Ovary (tissue), 9 donors: ENCODE results near the gene CRISPLD2. TPM values are rescaled to one million over a fixed set of nuclear protein-coding genes. Genes with fewer than 3 reads are reported as not detected.

Source experiments
- DNase-seq, 5 donors: peaks; one replicate each; pipeline ENCODE4 v3.0.0-alpha.2; 2019 to 2020
- H3K27ac ChIP-seq, 2 donors: fragments of 200-600 bp; one replicate each; pipeline versions ENCODE4 v1.5.1 to v1.8.0; 2019 to 2022
- H3K27me3 ChIP-seq: fragments of 200-600 bp; one replicate; pipeline ENCODE4 v1.8.0; 2022
- H3K36me3 ChIP-seq: fragments of 200-600 bp; sonication (generic); one replicate; pipeline ENCODE4 v1.5.1; 2019
- H3K4me1 ChIP-seq: one replicate; pipeline ENCODE4 v1.8.1; 2013; ENCODE audit warnings: mild to moderate bottlenecking, moderate library complexity; ENCODE audit not compliant: insufficient read depth
- H3K4me3 ChIP-seq: fragments of 200-600 bp; sonication (generic); one replicate; pipeline ENCODE4 v1.5.1; 2017
- H3K9me3 ChIP-seq, 2 donors: fragments of 200-600 bp in 1 of 2; sonication (generic) in 1 of 2; one replicate each; pipeline versions ENCODE4 v1.5.1 to v1.8.1; 2013 to 2019; ENCODE audit warnings: mild to moderate bottlenecking in 1 of 2, moderate library complexity in 1 of 2
- EP300 ChIP-seq: sonication (generic); formaldehyde crosslinking; IDR thresholded peaks from one replicate; pipeline ENCODE4 v1.6.1; 2017; ENCODE audit warnings: antibody characterized with exemption
- POLR2A ChIP-seq: fragments of 450-650 bp; IDR thresholded peaks from one replicate; pipeline ENCODE4 v1.6.1; 2017; ENCODE audit warnings: antibody characterized with exemption, mild to moderate bottlenecking, moderate library complexity
- WGBS, 3 donors: extraction: QIAGEN DNeasy Blood & Tissue Kit in 1 of 3; methylation state at CpG; one replicate each; pipeline versions ENCODE4 v1.1.5 to v1.1.7; 2013 to 2017; 5-methylcytosine and 5-hydroxymethylcytosine counted together
- intact Hi-C, 4 donors: fragments of 100-400 bp; cut with DNase I; formaldehyde crosslinking; loops; one replicate each; pipeline versions ENCODE4 v1.11.0 to v1.15.1; 2022 to 2023
- polyA plus RNA-seq, 2 donors: library from polyadenylated mRNA; stranded (reverse); fragments of 200-250 nt in 1 of 2; fragments of 350-450 nt in 1 of 2; fragmentation: Illumina TruSeq in 1 of 2; extraction: RNeasy Lipid Tissue Mini Kit (QIAGEN cat#74804) in 1 of 2; gene quantifications; one replicate each; pipeline ENCODE4 v1.2.3, GENCODE V29; 2013 to 2014
- total RNA-seq, 7 donors: library from RNA; depleted of rRNA in 2 of 7; stranded (reverse); fragments of >200 nt in 2 of 7; fragmentation: NEBNext Ultra II Directional in 3 of 7; extraction: Animal tissue kit (Norgen Biotek cat#: 25700) in 3 of 7; gene quantifications; one replicate each; pipeline versions ENCODE4 v1.1.0 to v1.2.4, GENCODE V29; 2016 to 2023
- TF ChIP-seq, protein P1 (sequence below), 3 donors: fragments of 450-650 bp in 2 of 3; fragments of 200-600 bp in 1 of 3; IDR thresholded peaks; one replicate each; pipeline versions ENCODE4 v1.5.1 to v1.8.0; 2016 to 2022; ENCODE audit warnings: antibody characterized with exemption in 3 of 3, mild to moderate bottlenecking in 1 of 3
- donor health status: DM: no; HTN: no; CAD: no; lungs with moderate emphysema.
- donor health status: DM: no; HTN: no; CAD: no.
- donor health status: Bipolar disorder and iron deficiency.
- donor health status: DM: yes; HTN: yes; CAD: no.
- donor health status: DM: no; HTN: no; CAD: no.
- donor health status: DM: yes; HTN: yes; CAD: no.

The CRISPLD2 gene
- total and polyA plus RNA-seq, 9 donors: 53.2 to 333 (median 111) TPM

- DNase-seq: no peak
- no peak for TF ChIP-seq POLR2A
- no peak for TF ChIP-seq EP300
- TF ChIP-seq, protein P1, sequence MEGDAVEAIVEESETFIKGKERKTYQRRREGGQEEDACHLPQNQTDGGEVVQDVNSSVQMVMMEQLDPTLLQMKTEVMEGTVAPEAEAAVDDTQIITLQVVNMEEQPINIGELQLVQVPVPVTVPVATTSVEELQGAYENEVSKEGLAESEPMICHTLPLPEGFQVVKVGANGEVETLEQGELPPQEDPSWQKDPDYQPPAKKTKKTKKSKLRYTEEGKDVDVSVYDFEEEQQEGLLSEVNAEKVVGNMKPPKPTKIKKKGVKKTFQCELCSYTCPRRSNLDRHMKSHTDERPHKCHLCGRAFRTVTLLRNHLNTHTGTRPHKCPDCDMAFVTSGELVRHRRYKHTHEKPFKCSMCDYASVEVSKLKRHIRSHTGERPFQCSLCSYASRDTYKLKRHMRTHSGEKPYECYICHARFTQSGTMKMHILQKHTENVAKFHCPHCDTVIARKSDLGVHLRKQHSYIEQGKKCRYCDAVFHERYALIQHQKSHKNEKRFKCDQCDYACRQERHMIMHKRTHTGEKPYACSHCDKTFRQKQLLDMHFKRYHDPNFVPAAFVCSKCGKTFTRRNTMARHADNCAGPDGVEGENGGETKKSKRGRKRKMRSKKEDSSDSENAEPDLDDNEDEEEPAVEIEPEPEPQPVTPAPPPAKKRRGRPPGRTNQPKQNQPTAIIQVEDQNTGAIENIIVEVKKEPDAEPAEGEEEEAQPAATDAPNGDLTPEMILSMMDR (IDR thresholded peaks at IDR 0.05): no peak
- H3K27ac ChIP-seq: no peak overlapping the region
- H3K9me3 ChIP-seq: no peaks in the 10 kb centered on the region
- H3K36me3 ChIP-seq: no peaks in the 10 kb centered on the region
- no peaks in the 10 kb centered on the region for H3K27me3 ChIP-seq
- intact Hi-C loops: no loop called here
- H3K4me1 ChIP-seq: no peaks in the 10 kb centered on the region
- 78 to 83% (median 82%) methylated on average over 2 of the region's 2 CpGs for WGBS, 3 donors
- H3K4me3 ChIP-seq: no peak overlapping the region
These were observed 78.7 kb downstream of the CRISPLD2 start for GRCh38 chr16:84898447-84898846.

DNA sequence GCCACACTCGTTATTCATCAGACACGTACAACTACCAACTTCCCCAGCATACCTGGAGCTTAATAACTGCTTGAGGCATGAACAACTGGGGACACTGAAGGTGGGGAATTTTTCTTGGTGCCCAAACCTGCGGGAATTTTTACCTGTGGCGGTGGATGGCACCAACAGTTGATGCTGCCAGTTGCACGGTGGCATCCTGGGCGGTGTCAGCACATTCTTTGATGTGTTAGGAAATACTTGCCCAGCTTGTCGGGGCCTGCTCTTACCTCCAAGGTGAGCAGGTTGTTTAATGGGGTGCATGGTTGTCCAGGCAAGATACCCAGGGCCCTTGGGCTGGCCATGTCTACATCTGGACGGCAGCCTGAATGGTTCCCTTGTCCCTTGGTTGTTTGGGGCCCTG is 79.6 kb downstream of the CRISPLD2 start:
- intact Hi-C loops: no loop called here

DNA sequence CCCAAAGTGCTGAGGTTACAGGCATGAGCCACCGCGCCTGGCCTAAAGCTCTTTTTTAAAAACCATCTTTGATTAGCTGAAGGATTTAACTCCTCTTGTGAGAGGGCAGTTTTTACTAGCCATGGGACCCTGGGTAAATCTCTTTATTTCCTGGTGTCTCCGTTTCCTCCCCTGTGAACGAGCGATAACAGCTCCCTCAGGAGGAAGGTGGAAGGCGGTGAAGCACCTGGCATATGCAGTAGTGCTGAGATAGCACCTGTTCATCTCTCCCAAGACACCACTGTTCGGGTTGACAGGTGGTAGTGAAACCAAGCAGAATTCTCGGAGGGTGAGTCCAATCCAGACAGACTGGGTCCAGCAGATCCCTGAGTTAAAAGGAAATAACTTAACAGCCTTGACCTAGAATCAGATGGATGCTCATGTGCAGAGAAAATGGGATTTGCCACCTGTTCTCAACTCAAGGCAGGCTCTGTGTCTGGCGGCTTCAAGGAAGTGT is 86.2 kb downstream of the CRISPLD2 start:
- H3K4me3 ChIP-seq: no peak overlapping the region
- WGBS, 3 donors: 88 to 95% (median 95%) methylated on average over 9 of the region's 9 CpGs
- no peaks in the 10 kb centered on the region for H3K36me3 ChIP-seq
- no peaks in the 10 kb centered on the region for H3K27me3 ChIP-seq
- intact Hi-C loops: no loop called here
- no peak for DNase-seq
- H3K4me1 ChIP-seq: no peaks in the 10 kb centered on the region
- H3K27ac ChIP-seq: no peak overlapping the region
- no peak for TF ChIP-seq EP300
- TF ChIP-seq POLR2A: no peak
- TF ChIP-seq, protein P1 (IDR thresholded peaks at IDR 0.05): no peak
- no peaks in the 10 kb centered on the region for H3K9me3 ChIP-seq

More for the DNA sequence above, 79.6 kb downstream of the CRISPLD2 start:
- Histone ChIP-seq H3K36me3 (no peaks in the 10 kb centered on the region), H3K27ac (no peak overlapping the region), H3K4me3 (no peak overlapping the region), H3K4me1 (no peaks in the 10 kb centered on the region), H3K9me3 (no peaks in the 10 kb centered on the region), H3K27me3 (no peaks in the 10 kb centered on the region)
- WGBS, 3 donors: 90 to 94% (median 91%) methylated on average over 8 of the region's 8 CpGs
- no peak for DNase-seq
- TF ChIP-seq POLR2A (no peak), EP300 (no peak)
- TF ChIP-seq, protein P1 (IDR thresholded peaks at IDR 0.05): no peak

- WGBS, 3 donors: 85 to 92% (median 92%) methylated on average over 13 of the region's 13 CpGs
- no peaks in the 10 kb centered on the region for H3K27me3 ChIP-seq
- TF ChIP-seq, protein P1 (IDR thresholded peaks at IDR 0.05): no peak
- no peak for TF ChIP-seq POLR2A
- TF ChIP-seq EP300: no peak
- H3K27ac ChIP-seq: no peak overlapping the region
- H3K4me3 ChIP-seq: no peak overlapping the region
- intact Hi-C loops: no loop called here
- no peaks in the 10 kb centered on the region for H3K9me3 ChIP-seq
- H3K4me1 ChIP-seq: no peaks in the 10 kb centered on the region
- no peaks in the 10 kb centered on the region for H3K36me3 ChIP-seq
- no peak for DNase-seq
These were observed 87.3 kb downstream of the CRISPLD2 start for GRCh38 chr16:84907051-84907450.
